Measurements from ENCODE around the gene CPVL.

CPVL gene

GRCh38 chr7:29053105-29053872, 93.0 kb downstream of the CPVL start:
- Histone ChIP-seq H3K4me3 (ENCODE audit: low read depth in 1 of 2, low read length in 2 of 2) (no peak overlapping the region), H3K79me2 (ENCODE audit: insufficient read depth, low read length) (no peaks in the 10 kb centered on the region), H3K9ac (ENCODE audit: low read depth, low read length) (no peak overlapping the region), H3K27ac (ENCODE audit: low read length) (no peak overlapping the region), H3K9me3 (ENCODE audit: insufficient read depth, low read length, severe bottlenecking) (no peaks in the 10 kb centered on the region), H3K27me3 (ENCODE audit: insufficient read depth, low read length, poor library complexity) (no peaks in the 10 kb centered on the region), H3K36me3 (ENCODE audit: insufficient read depth, low read length) (no peaks in the 10 kb centered on the region), H3K4me2 (ENCODE audit: insufficient read depth, low read length) (no peak overlapping the region), H2AFZ (ENCODE audit: low read depth, low read length) (no peak overlapping the region), H4K20me1 (ENCODE audit: insufficient read depth, low read length) (no peaks in the 10 kb centered on the region), H3K4me1 (ENCODE audit: insufficient read depth, low read length) (no peaks in the 10 kb centered on the region)
- TF ChIP-seq EZH2 (IDR thresholded peaks at IDR 0.05; ENCODE audit: borderline replicate concordance, low read depth, low read length, severe bottlenecking) (no peak), CTCF (IDR thresholded peaks at IDR 0.05; ENCODE audit: borderline replicate concordance, extremely low read depth, low read length, poor library complexity, severe bottlenecking) (no peak)
- ATAC-seq (ENCODE audit: insufficient read depth, low read depth) (no peak), DNase-seq (no peak)

- H3K27ac ChIP-seq (ENCODE audit: low read length): no peak overlapping the region
- TF ChIP-seq EZH2 (IDR thresholded peaks at IDR 0.05; ENCODE audit: borderline replicate concordance, low read depth, low read length, severe bottlenecking) (no peak), CTCF (IDR thresholded peaks at IDR 0.05; ENCODE audit: borderline replicate concordance, extremely low read depth, low read length, poor library complexity, severe bottlenecking) (no peak)
- ATAC-seq (ENCODE audit: insufficient read depth, low read depth) (no peak), DNase-seq (no peak)
- H3K9me3 ChIP-seq (ENCODE audit: insufficient read depth, low read length, severe bottlenecking): no peaks in the 10 kb centered on the region
- H3K36me3 ChIP-seq (ENCODE audit: insufficient read depth, low read length): no peaks in the 10 kb centered on the region
- H3K9ac ChIP-seq (ENCODE audit: low read depth, low read length): no peak overlapping the region
- H2AFZ ChIP-seq (ENCODE audit: low read depth, low read length): no peak overlapping the region
- H4K20me1 ChIP-seq (ENCODE audit: insufficient read depth, low read length): no peaks in the 10 kb centered on the region
- H3K27me3 ChIP-seq (ENCODE audit: insufficient read depth, low read length, poor library complexity): no peaks in the 10 kb centered on the region
- no peak overlapping the region for H3K4me3 ChIP-seq (ENCODE audit: low read depth in 1 of 2, low read length in 2 of 2)
- H3K79me2 ChIP-seq (ENCODE audit: insufficient read depth, low read length): no peaks in the 10 kb centered on the region
- H3K4me1 ChIP-seq (ENCODE audit: insufficient read depth, low read length): no peaks in the 10 kb centered on the region
- H3K4me2 ChIP-seq (ENCODE audit: insufficient read depth, low read length): no peak overlapping the region
Measured at GRCh38 chr7:29046978-29047377, 99.4 kb downstream of the CPVL start.

GRCh38 chr7:29045258-29046086, 100.9 kb downstream of the CPVL start:
- H3K4me2 ChIP-seq (ENCODE audit: insufficient read depth, low read length): no peak overlapping the region
- H3K36me3 ChIP-seq (ENCODE audit: insufficient read depth, low read length): no peaks in the 10 kb centered on the region
- no peaks in the 10 kb centered on the region for H4K20me1 ChIP-seq (ENCODE audit: insufficient read depth, low read length)
- no peaks in the 10 kb centered on the region for H3K4me1 ChIP-seq (ENCODE audit: insufficient read depth, low read length)
- no peaks in the 10 kb centered on the region for H3K27me3 ChIP-seq (ENCODE audit: insufficient read depth, low read length, poor library complexity)
- no peaks in the 10 kb centered on the region for H3K9me3 ChIP-seq (ENCODE audit: insufficient read depth, low read length, severe bottlenecking)
- DNase-seq (no peak), ATAC-seq (ENCODE audit: insufficient read depth, low read depth) (no peak)
- no peak overlapping the region for H3K4me3 ChIP-seq (ENCODE audit: low read depth in 1 of 2, low read length in 2 of 2)
- H3K79me2 ChIP-seq (ENCODE audit: insufficient read depth, low read length): no peaks in the 10 kb centered on the region
- TF ChIP-seq EZH2 (IDR thresholded peaks at IDR 0.05; ENCODE audit: borderline replicate concordance, low read depth, low read length, severe bottlenecking) (no peak), CTCF (IDR thresholded peaks at IDR 0.05; ENCODE audit: borderline replicate concordance, extremely low read depth, low read length, poor library complexity, severe bottlenecking) (no peak)
- H3K27ac ChIP-seq (ENCODE audit: low read length): no peak overlapping the region
- H3K9ac ChIP-seq (ENCODE audit: low read depth, low read length): no peak overlapping the region
- no peak overlapping the region for H2AFZ ChIP-seq (ENCODE audit: low read depth, low read length)
